H1 (cell line): ENCODE data around the gene ATP5PF. TPM values are rescaled to one million over a fixed set of nuclear protein-coding genes. Genes with fewer than 3 reads are reported as not detected.

Experiments
- CTCF ChIA-PET: fragments of 300-600 bp; sonication (Branson Sonifier 250); formaldehyde crosslinking; loops from one replicate; lab custom pipeline; 2021; ENCODE audit not compliant: partially characterized antibody; lab: Charles Lee
- POLR2A ChIA-PET: fragments of 300-600 bp; sonication (Branson Sonifier 250); formaldehyde crosslinking; loops from one replicate; lab custom pipeline; 2021; ENCODE audit warnings: inconsistent platforms; ENCODE audit not compliant: partially characterized antibody; lab: Charles Lee
- DNase-seq, 2 experiments: peaks; one replicate each; pipeline versions ENCODE4 v3.0.0 to v3.0.0-alpha.2; 2010 to 2022; ENCODE audit warnings: low spot score in 2 of 2, low read depth in 1 of 2, mixed read lengths in 1 of 2
- FAIRE-seq: peaks from 2 replicates; lab custom pipeline; 2011; peaks lifted over from hg19 to GRCh38; lab: Jason Lieb, UNC
- H2AFZ ChIP-seq: 2 replicates; pipeline ENCODE4 v1.8.1; 2012; ENCODE audit warnings: low read length, inconsistent platforms
- H2AK5ac ChIP-seq: 2 replicates; pipeline ENCODE4 v1.6.1; 2013; ENCODE audit warnings: low read depth, low read length
- H2BK120ac ChIP-seq: replicated peaks from 2 replicates; pipeline ENCODE3; 2013; ENCODE audit warnings: low read depth, low read length, inconsistent platforms
- H2BK12ac ChIP-seq: 2 replicates; pipeline ENCODE4 v1.6.1; 2013; ENCODE audit warnings: low read depth, low read length
- H2BK15ac ChIP-seq: 2 replicates; pipeline ENCODE4 v1.6.1; 2013; ENCODE audit warnings: low read length
- H2BK20ac ChIP-seq: 2 replicates; pipeline ENCODE4 v1.6.1; 2013; ENCODE audit warnings: low read length
- H2BK5ac ChIP-seq: 2 replicates; pipeline ENCODE4 v1.6.1; 2013; ENCODE audit warnings: low read depth, low read length
- H3K14ac ChIP-seq: 2 replicates; pipeline ENCODE4 v1.6.1; 2013; ENCODE audit warnings: inconsistent platforms; ENCODE audit not compliant: insufficient read length
- H3K18ac ChIP-seq: 2 replicates; pipeline ENCODE4 v1.6.1; 2013; ENCODE audit warnings: low read length; ENCODE audit errors: extremely low read depth
- H3K23ac ChIP-seq: 2 replicates; pipeline ENCODE4 v1.6.1; 2013; ENCODE audit warnings: inconsistent platforms; ENCODE audit not compliant: insufficient read length
- H3K23me2 ChIP-seq: 2 replicates; pipeline ENCODE4 v1.6.1; 2013; ENCODE audit warnings: low read depth, low read length
- H3K27ac ChIP-seq: 2 replicates; pipeline ENCODE4 v1.6.1; 2011; ENCODE audit warnings: low read depth, low read length, inconsistent platforms
- H3K27me3 ChIP-seq, 4 experiments: replicated peaks in 1 of 4; 1 replicate in 1 of 4; 2 replicates in 3 of 4; pipeline versions ENCODE4 v1.6.1 to v1.8.1; 2011 to 2013; ENCODE audit warnings: low read length in 3 of 4, mild to moderate bottlenecking in 3 of 4, inconsistent platforms in 2 of 4, mixed read lengths in 2 of 4, moderate library complexity in 1 of 4; ENCODE audit not compliant: control insufficient read depth in 3 of 4, insufficient read depth in 3 of 4; ENCODE audit errors: extremely low read depth in 1 of 4
- H3K36me3 ChIP-seq, 4 experiments: 2 replicates each; pipeline versions ENCODE4 v1.6.1 to v1.8.1; 2011 to 2013; ENCODE audit warnings: mild to moderate bottlenecking in 4 of 4, low read length in 3 of 4, moderate library complexity in 2 of 4, control low read depth in 1 of 4, inconsistent platforms in 1 of 4; ENCODE audit not compliant: insufficient read depth in 4 of 4, control insufficient read depth in 2 of 4
- H3K4ac ChIP-seq: replicated peaks from 2 replicates; pipeline ENCODE3; 2013; ENCODE audit warnings: low read length, low read depth, mixed read lengths, inconsistent platforms; ENCODE audit not compliant: insufficient read length
- H3K4me1 ChIP-seq, 4 experiments: replicated peaks in 1 of 4; 1 replicate in 1 of 4; 2 replicates in 3 of 4; pipeline versions ENCODE4 v1.6.1 to v1.8.1; 2011 to 2013; ENCODE audit warnings: low read length in 3 of 4, inconsistent platforms in 2 of 4, mixed read lengths in 1 of 4; ENCODE audit not compliant: insufficient read depth in 4 of 4, control insufficient read depth in 3 of 4
- H3K4me2 ChIP-seq, 2 experiments: 2 replicates each; pipeline versions ENCODE4 v1.6.1 to v1.8.1; 2011 to 2013; ENCODE audit warnings: low read depth in 2 of 2, low read length in 2 of 2, control low read depth in 1 of 2, inconsistent platforms in 1 of 2, mild to moderate bottlenecking in 1 of 2; ENCODE audit not compliant: insufficient read depth in 1 of 2
- H3K4me3 ChIP-seq, 4 experiments: fragments of 200-600, 300-600 bp in 1 of 4; sonication (generic), shearing (Covaris generic), sonication (Bioruptor Twin) in 1 of 4; 2 replicates each; pipeline versions ENCODE4 v1.5.1 to v1.8.1; 2011 to 2016; ENCODE audit warnings: low read length in 4 of 4, low read depth in 3 of 4, control low read depth in 2 of 4, inconsistent platforms in 2 of 4, mild to moderate bottlenecking in 2 of 4, mixed read lengths in 1 of 4, moderate library complexity in 1 of 4; ENCODE audit not compliant: insufficient read depth in 2 of 4; ENCODE audit errors: extremely low read depth in 1 of 4
- H3K56ac ChIP-seq: replicated peaks from 2 replicates; pipeline ENCODE3; 2013; ENCODE audit warnings: low read depth, mild to moderate bottlenecking, mixed read lengths, low read length, inconsistent platforms; ENCODE audit not compliant: insufficient read length
- H3K79me1 ChIP-seq: 2 replicates; pipeline ENCODE4 v1.6.1; 2013; ENCODE audit warnings: low read depth, low read length, control low read depth
- H3K79me2 ChIP-seq, 2 experiments: 2 replicates each; pipeline versions ENCODE4 v1.6.1 to v1.8.1; 2012 to 2013; ENCODE audit warnings: low read length in 2 of 2, mild to moderate bottlenecking in 2 of 2, inconsistent platforms in 1 of 2; ENCODE audit not compliant: insufficient read depth in 2 of 2, control insufficient read depth in 1 of 2
- H3K9ac ChIP-seq, 4 experiments: replicated peaks in 1 of 4; 1 replicate in 1 of 4; 2 replicates in 3 of 4; pipeline versions ENCODE4 v1.6.1 to v1.8.1; 2011 to 2013; ENCODE audit warnings: low read depth in 3 of 4, low read length in 3 of 4, control low read depth in 2 of 4, mild to moderate bottlenecking in 2 of 4, moderate library complexity in 2 of 4, inconsistent platforms in 1 of 4; ENCODE audit errors: extremely low read depth in 1 of 4
- H3K9me3 ChIP-seq, 2 experiments: 2 replicates each; pipeline versions ENCODE4 v1.6.1 to v1.8.1; 2012 to 2013; ENCODE audit warnings: mild to moderate bottlenecking in 2 of 2, moderate library complexity in 2 of 2, control low read depth in 1 of 2, inconsistent platforms in 1 of 2, low read depth in 1 of 2, low read length in 1 of 2, mixed read lengths in 1 of 2; ENCODE audit not compliant: insufficient read depth in 2 of 2
- H4K20me1 ChIP-seq, 2 experiments: replicated peaks in 1 of 2; 2 replicates each; pipeline versions ENCODE3 to v1.8.1; 2011 to 2013; ENCODE audit warnings: inconsistent platforms in 2 of 2, low read length in 2 of 2, mild to moderate bottlenecking in 1 of 2; ENCODE audit not compliant: insufficient read depth in 2 of 2, control insufficient read depth in 1 of 2
- H4K5ac ChIP-seq: 2 replicates; pipeline ENCODE4 v1.6.1; 2013; ENCODE audit warnings: low read length, low read depth, mixed read lengths, inconsistent platforms; ENCODE audit not compliant: insufficient read length
- H4K8ac ChIP-seq: 2 replicates; pipeline ENCODE4 v1.8.0; 2013; ENCODE audit warnings: mild to moderate bottlenecking, moderate library complexity, low read length, inconsistent platforms; ENCODE audit not compliant: insufficient read depth; ENCODE audit errors: extremely low read depth
- H4K91ac ChIP-seq: replicated peaks from 2 replicates; pipeline ENCODE3; 2013; ENCODE audit warnings: low read length, mixed read lengths, inconsistent platforms; ENCODE audit not compliant: insufficient read length
- ATF2 ChIP-seq: IDR thresholded peaks from 2 replicates; pipeline ENCODE4 v1.6.1; 2012; ENCODE audit warnings: low read length, inconsistent platforms
- BRCA1 ChIP-seq: IDR thresholded peaks from 2 replicates; pipeline ENCODE4 v1.6.1; 2012; ENCODE audit warnings: low read depth, low read length, improper control_type of control experiment
- CBX8 ChIP-seq: fragments of 300-800, 300-1000 bp; sonication (generic); IDR thresholded peaks from 2 replicates; pipeline ENCODE4 v1.7.1; 2016; ENCODE audit warnings: low read depth, low read length, borderline replicate concordance
- JUND ChIP-seq: IDR thresholded peaks from 2 replicates; pipeline ENCODE4 v1.6.1; 2011; ENCODE audit warnings: mild to moderate bottlenecking, improper control_type of control experiment, low read length
- KDM1A ChIP-seq: fragments of 200-600, 300-600 bp; sonication (generic); IDR thresholded peaks from 2 replicates; pipeline ENCODE4 v1.7.1; 2016; ENCODE audit warnings: mild to moderate bottlenecking, low read length, borderline replicate concordance
- PHF8 ChIP-seq: fragments of 200-600 bp; sonication (generic); conservative IDR thresholded peaks from 2 replicates; pipeline ENCODE4 v1.7.1; 2012; ENCODE audit warnings: low read depth, mild to moderate bottlenecking, inconsistent platforms, low read length, moderate library complexity
- RAD21 ChIP-seq, 2 experiments: IDR thresholded peaks in 1 of 2; conservative IDR thresholded peaks in 1 of 2; 2 replicates each; pipeline ENCODE4 v1.6.1; 2011; ENCODE audit warnings: low read depth in 2 of 2, low read length in 2 of 2, improper control_type of control experiment in 1 of 2, inconsistent platforms in 1 of 2, mild to moderate bottlenecking in 1 of 2, moderate library complexity in 1 of 2
- RBBP5 ChIP-seq: IDR thresholded peaks from 2 replicates; pipeline ENCODE4 v1.7.1; 2012; ENCODE audit warnings: low read depth, mild to moderate bottlenecking, inconsistent platforms, low read length, moderate library complexity, borderline replicate concordance
- RFX5 ChIP-seq: IDR thresholded peaks from 2 replicates; pipeline ENCODE4 v1.6.1; 2011; ENCODE audit warnings: low read depth, low read length, improper control_type of control experiment, borderline replicate concordance
- SP1 ChIP-seq: IDR thresholded peaks from 2 replicates; pipeline ENCODE4 v1.6.1; 2011; ENCODE audit warnings: low read depth, low read length
- WGBS, 2 experiments: shearing (Covaris generic) in 1 of 2; methylation state at CpG; one replicate each; pipeline versions ENCODE4 v1.1.6 to v1.1.7; 2013 to 2015; ENCODE audit warnings: low lambda C conversion rate in 2 of 2, mixed read lengths in 2 of 2, inconsistent platforms in 1 of 2, low coverage in 1 of 2, missing lambda C conversion rate in 1 of 2; ENCODE audit not compliant: insufficient replicate concordance in 2 of 2, insufficient coverage in 1 of 2, insufficient read length in 1 of 2; ENCODE audit errors: extremely low coverage in 1 of 2, missing lambda C conversion rate in 1 of 2; 5-methylcytosine and 5-hydroxymethylcytosine counted together
- polyA plus RNA-seq, 7 experiments: library from polyadenylated mRNA; depleted of rRNA in 3 of 7; stranded (reverse) in 5 of 7; unstranded in 2 of 7; fragments of >200 nt in 5 of 7; fragments of 200-250 nt in 2 of 7; gene quantifications; 1 replicate in 5 of 7; 2 replicates in 1 of 7; 4 replicates in 1 of 7; pipeline versions ENCODE4 v1.2.1 to v1.2.3, GENCODE V29; 2011 to 2013; ENCODE audit warnings: missing spikeins in 2 of 7, mixed read lengths in 2 of 7
- total RNA-seq: library from RNA; stranded (reverse); fragmentation: NEBNext Ultra II Directional; extraction: Animal tissue kit (Norgen Biotek cat#: 25700); gene quantifications from 2 replicates; pipeline ENCODE4 v1.2.1, GENCODE V29; 2021

ATP5PF gene
- total and polyA plus RNA-seq, 2 of the 8 experiments (the other 6 are each of a cell fraction or from before 2014, with no cell fraction given): 135 to 240 TPM

- H3K23ac ChIP-seq: no peak overlapping the region
- H3K36me3 ChIP-seq: peaks cover 0 to 17% (median 3%) of the 10 kb centered on the region in 4 experiments; a peak in 5 of 8 replicates
- H3K9me3 ChIP-seq: no peaks in the 10 kb centered on the region
- H3K23me2 ChIP-seq: no peaks in the 10 kb centered on the region
- H2BK12ac ChIP-seq: no peak overlapping the region
- no peak overlapping the region for H2AFZ ChIP-seq
- CTCF ChIA-PET: interaction anchor here (0.5 to 0.9 kb wide), 3 partner anchors 10 to 56 kb away, joined by 3 to 4 read pairs (median 3); no protein-coding TSS in a partner anchor
- no peak overlapping the region for H4K8ac ChIP-seq
- no peak overlapping the region for H4K5ac ChIP-seq
- H3K4ac ChIP-seq: no peak overlapping the region
- no peak overlapping the region for H2BK20ac ChIP-seq
- DNase-seq (no peak), FAIRE-seq (no peak)
- H2BK5ac ChIP-seq: no peak overlapping the region
- no peak overlapping the region for H3K18ac ChIP-seq
- POLR2A ChIA-PET: interaction anchor here (1.2 kb wide), 1 partner anchor 10 kb away, joined by 5 read pairs; the partner anchor contains the start of genes ATP5PF and GABPA
- H3K9ac ChIP-seq: no peak overlapping the region
- no peak overlapping the region for H3K4me3 ChIP-seq
- H4K20me1 ChIP-seq: peaks cover 0 to 2% of the 10 kb centered on the region in 2 experiments
- no peaks in the 10 kb centered on the region for H3K27me3 ChIP-seq
- no peak overlapping the region for H2BK15ac ChIP-seq
- H3K14ac ChIP-seq: no peak overlapping the region
- H3K4me2 ChIP-seq: no peak overlapping the region
- no peak overlapping the region for H2AK5ac ChIP-seq
- no peak overlapping the region for H4K91ac ChIP-seq
- no peak overlapping the region for H2BK120ac ChIP-seq
- TF ChIP-seq CBX8 (no peak), JUND (no peak), RBBP5 (no peak), SP1 (no peak), ATF2 (no peak), BRCA1 (no peak), RFX5 (no peak), KDM1A (no peak), PHF8 (no peak), RAD21 (IDR thresholded peaks at IDR 0.05 in 1 of 2, conservative IDR thresholded peaks at IDR 0.05 in 1 of 2; ENCODE audit: low read depth in 2 of 2, low read length in 2 of 2) (no peak)
- H3K79me2 ChIP-seq: peaks cover 0 to 16% of the 10 kb centered on the region in 2 experiments; a peak in 2 of 4 replicates
- no peaks in the 10 kb centered on the region for H3K4me1 ChIP-seq
- H3K27ac ChIP-seq: no peak overlapping the region
- WGBS, 2 experiments: 94% methylated on average over 2 of the region's 2 CpGs; no CpG with 5 or more reads in 1 of the 2 experiments
- H3K79me1 ChIP-seq: no peaks in the 10 kb centered on the region
- H3K56ac ChIP-seq: no peak overlapping the region
These were observed 10.2 kb upstream of the ATP5PF start for GRCh38 chr21:25744854-25745253.
